GM10248 (cell line): ENCODE results near the gene STIP1.
A peak's percentile ranks its signal among the peaks of the same experiment; 100 is the strongest.

Experiments used
- CTCF ChIA-PET: fragments of 300-600 bp; sonication (Branson Sonifier 250); formaldehyde crosslinking; extraction: SDS; loops from one replicate; lab custom pipeline; 2021; ENCODE audit warnings: antibody characterized with exemption; lab: Yijun Ruan, JAX
- POLR2A ChIA-PET: fragments of 350-650 bp; sonication (Branson Sonifier 250); formaldehyde crosslinking; extraction: SDS; loops from one replicate; lab custom pipeline; 2020; ENCODE audit warnings: antibody characterized with exemption; lab: Yijun Ruan, JAX
- DNase-seq: peaks from one replicate; pipeline ENCODE4 v3.0.0; 2012; ENCODE audit errors: extremely low spot score
- CTCF ChIP-seq: IDR thresholded peaks from 2 replicates; pipeline ENCODE4 v1.5.1; 2012; ENCODE audit warnings: mild to moderate bottlenecking, low read depth; ENCODE audit errors: extremely low read depth, missing control alignments, control extremely low read depth

STIP1 gene

GRCh38 chr11:64185693-64186491 lies at the start of gene STIP1:
STIP1 (plus strand) TSS chr11:64186171; CDS start chr11:64186262, 91 bp downstream.
- peak; percentile 97 for DNase-seq
- TF ChIP-seq CTCF: peak; percentile 22
- CTCF ChIA-PET: interaction anchor here (0.8 to 6.8 kb wide), 10 partner anchors 10 to 186 kb away, joined by 3 to 61 read pairs (median 5); partner anchors contain the start of genes CATSPERZ and FERMT3
- POLR2A ChIA-PET: interaction anchor here (0.7 to 3.9 kb wide), 17 partner anchors 10 to 593 kb away, joined by 3 to 36 read pairs (median 4); partner anchors contain the start of genes BAD, FERMT3, FKBP2 and PRDX5

- DNase-seq: no peak
- TF ChIP-seq CTCF: no peak
- ChIA-PET POLR2A (no interaction called here), CTCF (interaction anchor here (1.0 to 2.2 kb wide), 5 partner anchors 8 to 16 kb away, joined by 3 to 8 read pairs (median 3); no protein-coding TSS in a partner anchor)
Measured at GRCh38 chr11:64136765-64137441, 49.1 kb upstream of the STIP1 start.

GRCh38 chr11:64138398-64138797 lies 47.6 kb upstream of the STIP1 start:
- DNase-seq: no peak
- POLR2A ChIA-PET: no interaction called here
- no peak for TF ChIP-seq CTCF
- CTCF ChIA-PET: interaction anchor here (1.5 to 1.6 kb wide), 2 partner anchors 11 to 137 kb away, joined by 5 read pairs; no protein-coding TSS in a partner anchor

- CTCF ChIA-PET: interaction anchor here (1.6 kb wide), 1 partner anchor 137 kb away, joined by 5 read pairs; no protein-coding TSS in a partner anchor
- POLR2A ChIA-PET: no interaction called here
Measured at GRCh38 chr11:64139049-64139448, 46.9 kb upstream of the STIP1 start.

GRCh38 chr11:64140082-64140481 lies 45.9 kb upstream of the STIP1 start:
- CTCF ChIA-PET: no interaction called here
- POLR2A ChIA-PET: no interaction called here
- TF ChIP-seq CTCF: no peak
- DNase-seq: no peak

More at GRCh38 chr11:64139049-64139448, 46.9 kb upstream of the STIP1 start:
- no peak for TF ChIP-seq CTCF
- DNase-seq: no peak

GRCh38 chr11:64141081-64141783 lies 44.7 kb upstream of the STIP1 start:
- DNase-seq: no peak
- POLR2A ChIA-PET: no interaction called here
- CTCF ChIA-PET: interaction anchor here (1.5 kb wide), 1 partner anchor 8 kb away, joined by 8 read pairs; no protein-coding TSS in a partner anchor
- TF ChIP-seq CTCF: no peak
